GM21367 (cell line): ENCODE data around the gene CFAP20DC.

Experiments used
- ATAC-seq: cut with Tn5 transposase; IDR thresholded peaks from one replicate; pipeline ENCODE4 v1.9.1; 2021; ENCODE audit not compliant: unreplicated experiment

Gene CFAP20DC

DNA sequence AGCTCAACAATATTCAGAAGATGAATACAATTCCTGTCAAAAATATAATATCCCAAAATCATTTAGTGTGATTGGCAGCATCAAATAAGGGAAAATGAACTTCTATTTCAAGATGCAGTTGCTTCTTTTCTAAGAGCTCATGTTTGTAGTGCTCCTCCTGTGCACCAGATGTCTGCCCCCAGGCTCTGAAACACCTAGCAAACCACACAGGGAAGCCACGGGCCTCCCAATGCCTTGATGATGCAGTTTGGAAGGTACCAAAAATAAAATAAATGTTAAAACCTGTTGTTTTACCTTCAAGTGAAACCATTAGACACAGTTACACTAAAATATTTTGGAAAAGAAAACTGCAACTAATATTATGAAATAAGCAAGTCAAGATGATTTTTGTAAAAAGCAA, 22.2 kb downstream of the CFAP20DC start:
- ATAC-seq: no peak

DNA sequence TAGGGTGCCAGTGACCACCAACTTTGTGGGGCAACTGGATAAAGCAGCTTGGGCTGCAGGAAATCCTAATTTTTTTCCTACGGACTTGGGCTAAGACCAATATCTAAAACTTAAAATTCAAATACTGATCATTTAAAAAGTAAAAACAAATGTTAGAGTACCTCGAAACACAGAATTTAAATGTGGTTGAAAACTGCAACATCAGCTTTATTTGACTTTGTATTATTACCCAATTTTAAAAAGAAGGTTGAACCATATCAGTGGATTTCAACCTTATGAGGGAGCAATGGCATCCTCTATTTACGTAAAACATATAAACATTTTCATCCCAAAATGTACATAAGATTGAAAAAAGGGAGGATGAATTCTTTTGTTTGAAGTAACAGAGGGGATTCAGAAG, 26.2 kb downstream of the CFAP20DC start:
- no peak for ATAC-seq

DNA sequence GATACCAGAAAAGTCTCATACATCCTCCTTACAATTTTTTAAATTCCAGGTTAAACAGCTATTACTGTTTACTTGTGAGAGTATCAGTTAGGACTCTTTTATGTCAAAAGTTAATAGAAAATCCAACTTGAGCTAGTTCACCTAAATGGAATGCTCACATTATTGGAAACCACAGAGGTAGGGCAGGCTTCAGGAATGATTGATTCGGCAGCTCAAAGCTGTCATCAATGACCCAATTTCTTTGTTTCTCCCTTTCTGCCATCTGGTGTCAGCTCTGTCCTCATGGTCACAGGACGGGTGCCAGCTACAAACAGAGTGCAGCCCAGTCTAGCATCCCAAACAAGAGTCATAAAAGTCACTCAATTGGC, 32.2 kb downstream of the CFAP20DC start:
- no peak for ATAC-seq

DNA sequence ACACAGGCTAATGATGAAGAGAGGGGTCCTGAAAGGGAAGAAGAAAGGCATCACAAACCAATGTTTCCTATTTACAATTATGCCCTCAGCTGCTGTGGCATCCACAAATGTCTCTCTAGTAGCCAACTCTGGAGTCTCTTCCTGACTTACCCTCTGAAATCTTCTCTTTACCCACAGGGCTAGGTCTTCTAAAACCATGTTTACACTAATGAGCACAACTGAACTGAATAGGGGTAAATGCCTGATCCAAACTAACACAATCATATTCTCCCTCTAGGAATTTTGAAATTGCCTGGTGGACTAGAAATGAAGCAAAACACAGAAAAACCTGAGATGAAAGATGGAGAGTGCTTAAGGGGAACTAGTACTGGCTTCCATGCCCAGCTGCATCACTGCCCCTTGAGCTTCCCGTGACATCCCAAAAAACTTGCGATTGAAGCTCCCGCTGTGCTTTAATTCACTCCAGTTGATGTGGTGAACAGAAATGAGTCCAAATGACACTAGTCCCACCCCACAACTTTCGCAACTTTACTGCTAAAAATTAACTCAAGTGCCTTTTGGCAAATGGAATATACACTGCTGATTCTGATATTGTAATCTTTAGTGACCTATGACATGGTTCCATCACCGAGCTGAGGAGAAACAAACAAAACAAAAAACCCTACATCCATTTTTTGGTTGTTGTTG, 32.8 kb downstream of the CFAP20DC start:
- ATAC-seq: no peak

- no peak for ATAC-seq
These were observed 36.2 kb downstream of the CFAP20DC start for GRCh38 chr3:59013611-59014010.

- no peak for ATAC-seq
These were observed 42.9 kb downstream of the CFAP20DC start for GRCh38 chr3:59006634-59007517.

DNA sequence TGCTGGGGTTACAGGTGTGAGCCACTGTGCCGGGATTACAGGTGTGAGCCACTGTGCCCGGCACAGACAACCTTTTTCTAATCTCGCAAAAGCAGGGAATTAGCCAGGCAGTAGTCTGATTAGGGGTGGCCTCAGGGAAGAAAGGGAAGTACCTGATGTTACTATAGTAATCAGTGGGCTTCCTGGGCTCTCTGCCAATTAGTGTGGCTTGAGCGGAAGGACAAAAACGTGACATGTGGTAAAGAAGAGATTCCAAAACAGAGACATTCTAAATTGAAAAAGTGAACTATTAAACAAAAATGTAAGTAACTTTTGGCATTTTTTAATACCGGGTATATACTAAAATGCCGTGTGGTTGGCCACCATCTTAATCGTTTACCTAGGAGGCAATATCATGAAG, 48.1 kb downstream of the CFAP20DC start:
- ATAC-seq: no peak

DNA sequence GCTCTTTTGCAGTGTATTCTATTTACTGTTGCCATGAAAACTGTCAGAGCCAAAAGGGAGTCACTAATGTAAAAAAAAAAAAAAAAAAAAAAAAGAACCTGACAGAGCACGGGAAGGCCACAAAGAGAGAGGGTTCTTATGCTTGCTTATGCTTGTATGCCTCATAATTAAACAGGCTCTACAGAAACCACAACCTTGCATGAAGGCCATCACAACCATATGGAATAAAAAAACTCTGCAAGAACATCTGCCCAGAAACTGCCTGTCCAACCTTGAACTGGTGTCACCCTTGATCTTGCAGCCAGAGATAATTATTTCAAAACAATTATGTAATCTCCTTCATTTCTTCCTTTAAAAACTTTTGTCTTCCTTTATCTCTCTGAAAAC, 50.1 kb downstream of the CFAP20DC start:
- no peak for ATAC-seq

- ATAC-seq: no peak
These were observed 50.6 kb downstream of the CFAP20DC start for GRCh38 chr3:58999134-58999773.

DNA sequence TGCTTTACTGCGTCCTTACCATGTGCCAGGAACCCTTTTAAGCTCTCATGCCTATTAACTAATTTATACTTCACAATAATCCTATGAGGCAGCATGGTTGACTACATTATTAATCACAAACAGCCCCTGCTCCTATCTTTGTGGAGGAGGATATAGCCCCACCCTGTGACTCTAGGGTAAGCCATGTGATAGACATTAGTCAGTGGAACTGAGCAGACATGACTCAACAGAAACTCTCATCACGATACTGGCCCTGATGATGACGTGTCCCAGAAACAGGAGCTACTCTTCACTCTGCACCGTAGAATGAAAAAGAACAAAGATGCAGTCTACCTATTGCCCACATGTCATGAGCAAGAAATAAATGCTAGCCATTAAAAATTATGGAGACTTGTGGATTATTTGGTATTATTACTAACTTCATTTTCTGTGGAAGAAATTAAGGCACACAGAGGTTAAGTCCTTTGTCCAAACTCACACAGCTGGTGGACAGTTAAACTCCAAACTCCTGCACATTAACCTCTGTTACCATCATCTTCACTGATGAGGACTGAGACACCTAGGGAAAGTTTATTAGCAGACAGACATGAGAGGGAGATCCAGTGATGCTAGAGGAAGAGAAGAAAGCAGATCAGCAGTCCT, 51.2 kb downstream of the CFAP20DC start:
- ATAC-seq: no peak

DNA sequence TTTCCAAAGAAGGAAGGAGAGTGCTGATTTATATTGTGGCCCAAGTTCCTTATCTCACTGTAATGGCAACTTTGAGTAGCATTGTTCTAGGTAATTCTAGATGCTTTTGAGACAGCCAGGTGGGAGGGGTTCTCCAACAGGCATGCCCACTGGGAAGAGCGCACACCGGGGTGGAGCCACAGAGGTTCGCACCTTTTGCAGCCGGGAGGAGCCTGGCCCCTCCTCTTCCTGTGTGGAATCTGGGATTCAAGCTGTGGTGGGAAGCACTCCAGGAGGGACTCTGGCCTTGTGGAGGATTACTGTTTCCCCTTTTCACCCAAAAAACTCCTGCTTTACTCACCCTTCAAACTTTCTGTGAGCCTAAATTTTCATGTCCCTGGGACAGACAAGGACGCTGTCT, 53.1 kb downstream of the CFAP20DC start:
- ATAC-seq: no peak

- no peak for ATAC-seq
These were observed 55.0 kb downstream of the CFAP20DC start for GRCh38 chr3:58994746-58995330.

DNA sequence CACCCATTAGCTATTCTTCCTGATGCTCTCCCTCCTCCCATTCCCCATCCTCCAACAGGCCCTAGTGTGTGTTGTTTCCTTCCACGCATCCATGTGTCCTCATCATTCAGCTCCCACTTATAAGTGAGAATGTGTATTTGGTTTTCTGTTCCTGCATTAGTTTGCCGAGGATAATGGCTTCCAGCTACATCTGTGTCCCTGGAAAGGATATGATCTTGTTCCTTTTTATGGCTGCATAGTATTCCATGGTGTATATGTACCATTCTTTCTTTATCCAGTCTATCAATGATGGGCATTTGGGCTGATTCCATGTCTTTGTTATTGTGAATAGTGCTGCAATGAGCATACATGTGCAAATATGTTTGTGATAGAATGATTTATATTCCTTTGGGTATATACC, 56.3 kb downstream of the CFAP20DC start:
- ATAC-seq: no peak

- ATAC-seq: no peak
These were observed 58.2 kb downstream of the CFAP20DC start for GRCh38 chr3:58991623-58992022.

DNA sequence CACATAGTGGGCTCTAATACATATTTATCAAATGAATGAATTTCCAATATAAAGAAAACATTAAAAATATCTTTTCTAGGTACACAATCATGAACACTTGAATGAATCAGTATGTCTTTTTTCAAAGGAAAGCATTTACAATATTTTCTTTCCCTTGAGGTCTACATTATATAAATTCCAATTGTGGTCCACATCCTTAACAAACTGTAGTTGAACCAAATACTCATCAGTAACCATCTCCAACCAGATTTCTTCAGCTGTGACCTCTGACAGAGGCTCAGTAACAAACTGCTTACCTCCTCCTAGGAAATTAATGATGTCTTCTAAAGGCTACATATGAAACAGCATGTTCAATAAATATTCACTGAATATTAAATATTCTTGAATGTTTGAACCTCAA, 58.8 kb downstream of the CFAP20DC start:
- no peak for ATAC-seq

- no peak for ATAC-seq
These were observed 59.9 kb downstream of the CFAP20DC start for GRCh38 chr3:58989955-58990354.

- ATAC-seq: no peak
These were observed 60.7 kb downstream of the CFAP20DC start for GRCh38 chr3:58989163-58989562.

DNA sequence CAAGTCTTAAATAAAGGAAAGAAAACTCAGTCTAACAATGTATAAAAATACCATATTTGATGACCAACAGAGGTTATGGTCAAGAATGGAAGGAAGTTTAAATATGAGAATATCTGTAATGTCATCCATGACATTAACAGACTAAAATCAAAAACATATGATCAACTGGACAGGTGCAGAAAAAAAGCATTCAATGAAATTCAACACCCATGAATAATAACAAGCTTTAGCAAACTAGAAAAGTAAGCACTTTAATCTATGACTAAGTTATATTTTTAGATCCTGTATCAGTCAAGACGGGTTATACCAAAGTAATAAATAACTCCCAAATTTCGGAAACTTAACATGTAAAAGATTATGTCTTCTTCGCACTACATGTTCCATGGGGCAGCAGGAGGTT, 61.8 kb downstream of the CFAP20DC start:
- ATAC-seq: no peak

- no peak for ATAC-seq
These were observed 63.2 kb downstream of the CFAP20DC start for GRCh38 chr3:58986654-58987053.

- no peak for ATAC-seq
These were observed 70.0 kb downstream of the CFAP20DC start for GRCh38 chr3:58979840-58980239.

- ATAC-seq: no peak
These were observed 76.0 kb downstream of the CFAP20DC start for GRCh38 chr3:58973796-58974195.
